ENCODE data around the gene IZUMO4.

IZUMO4 gene

GRCh38 chr19:2096480-2097202 is at the start of gene IZUMO4:
IZUMO4 (plus strand) TSS chr19:2096915; CDS start chr19:2096946, 31 bp downstream.
- peak; percentile 68 for DNase-seq

GRCh38 chr19:2047076-2047448 is 49.7 kb upstream of the IZUMO4 start:
- DNase-seq, result no peak

GRCh38 chr19:2047449-2048103 is 49.1 kb upstream of the IZUMO4 start:
- DNase-seq, result no peak

- no peak for DNase-seq
Observed at GRCh38 chr19:2048104-2048958, 48.4 kb upstream of the IZUMO4 start.

- no peak for DNase-seq
Observed at GRCh38 chr19:2048959-2049740, 47.6 kb upstream of the IZUMO4 start.

- DNase-seq, result peak; percentile 49
Observed at GRCh38 chr19:2049741-2050348, 46.9 kb upstream of the IZUMO4 start.

- no peak for DNase-seq
Observed at GRCh38 chr19:2050349-2050990, 46.2 kb upstream of the IZUMO4 start.

- peak; percentile 69 for DNase-seq
Observed at GRCh38 chr19:2050991-2051772, 45.5 kb upstream of the IZUMO4 start, which contains the start of gene MKNK2. MKNK2 (minus strand) TSS chr19:2051244; CDS start chr19:2050851, 393 bp downstream.

GRCh38 chr19:2051773-2052704 is 44.7 kb upstream of the IZUMO4 start:
- DNase-seq, result no peak

GRCh38 chr19:2053601-2054389 is 42.9 kb upstream of the IZUMO4 start:
- no peak for DNase-seq

- no peak for DNase-seq
Observed at GRCh38 chr19:2054763-2055162, 42.0 kb upstream of the IZUMO4 start.

GRCh38 chr19:2055931-2056836 is 40.5 kb upstream of the IZUMO4 start:
- DNase-seq, result peak; percentile 25

GRCh38 chr19:2056837-2057192 is 39.9 kb upstream of the IZUMO4 start:
- no peak for DNase-seq

GRCh38 chr19:2057484-2058469 is 38.9 kb upstream of the IZUMO4 start:
- DNase-seq, result no peak

- no peak for DNase-seq
Observed at GRCh38 chr19:2058570-2059421, 37.9 kb upstream of the IZUMO4 start.
